Measurements from ENCODE around the gene TGFBR3. TPM values are rescaled to one million over a fixed set of nuclear protein-coding genes. Genes with fewer than 3 reads are reported as not detected.

The TGFBR3 gene
- total and polyA plus RNA-seq, 2 of the 13 experiments (the other 11 are each of a cell fraction or from before 2014, with no cell fraction given) = 76.5 to 195 TPM

DNA sequence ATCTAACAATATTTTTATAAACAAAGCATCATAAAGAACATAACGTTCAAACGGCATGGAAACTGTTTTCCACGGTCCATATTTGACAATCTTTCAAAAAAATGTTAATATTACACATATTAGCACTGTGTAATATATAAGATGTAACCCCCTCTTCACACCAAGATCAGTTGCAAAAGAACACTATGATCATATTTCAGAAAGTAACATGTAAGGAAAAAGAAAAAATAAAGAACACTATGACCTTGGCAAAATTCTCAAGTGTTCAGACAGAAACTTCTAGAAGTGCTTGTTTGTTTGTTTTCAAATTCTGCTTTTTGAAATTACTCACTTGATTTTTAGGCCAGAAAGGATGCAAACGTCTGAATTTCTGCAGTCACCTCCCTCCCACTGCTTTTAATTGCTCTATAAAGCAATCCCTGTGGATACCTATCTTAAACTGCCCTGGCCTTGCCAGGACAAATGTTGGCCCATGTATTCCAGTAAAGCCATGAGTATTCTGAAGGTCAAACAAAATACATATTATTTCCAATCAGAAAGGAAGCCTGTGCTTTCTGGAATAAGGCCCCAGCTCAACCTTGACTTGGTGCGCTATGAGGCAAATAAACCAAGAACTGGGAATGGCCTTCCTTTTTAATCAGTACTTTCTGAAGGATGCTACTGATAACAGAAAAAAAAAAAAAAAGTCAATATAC is 68.6 kb downstream of the TGFBR3 start (continued):
- TF ChIP-seq, protein P1, sequence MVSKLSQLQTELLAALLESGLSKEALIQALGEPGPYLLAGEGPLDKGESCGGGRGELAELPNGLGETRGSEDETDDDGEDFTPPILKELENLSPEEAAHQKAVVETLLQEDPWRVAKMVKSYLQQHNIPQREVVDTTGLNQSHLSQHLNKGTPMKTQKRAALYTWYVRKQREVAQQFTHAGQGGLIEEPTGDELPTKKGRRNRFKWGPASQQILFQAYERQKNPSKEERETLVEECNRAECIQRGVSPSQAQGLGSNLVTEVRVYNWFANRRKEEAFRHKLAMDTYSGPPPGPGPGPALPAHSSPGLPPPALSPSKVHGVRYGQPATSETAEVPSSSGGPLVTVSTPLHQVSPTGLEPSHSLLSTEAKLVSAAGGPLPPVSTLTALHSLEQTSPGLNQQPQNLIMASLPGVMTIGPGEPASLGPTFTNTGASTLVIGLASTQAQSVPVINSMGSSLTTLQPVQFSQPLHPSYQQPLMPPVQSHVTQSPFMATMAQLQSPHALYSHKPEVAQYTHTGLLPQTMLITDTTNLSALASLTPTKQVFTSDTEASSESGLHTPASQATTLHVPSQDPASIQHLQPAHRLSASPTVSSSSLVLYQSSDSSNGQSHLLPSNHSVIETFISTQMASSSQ (IDR thresholded peaks at IDR 0.05; ENCODE audit: low read depth) = no peak
- TF ChIP-seq, protein P1 (CRISPR knock-in tag; IDR thresholded peaks at IDR 0.05; ENCODE audit: borderline replicate concordance) = peak; percentile 73; the same call in 1 of the 2 replicates
- TF ChIP-seq, protein P2, sequence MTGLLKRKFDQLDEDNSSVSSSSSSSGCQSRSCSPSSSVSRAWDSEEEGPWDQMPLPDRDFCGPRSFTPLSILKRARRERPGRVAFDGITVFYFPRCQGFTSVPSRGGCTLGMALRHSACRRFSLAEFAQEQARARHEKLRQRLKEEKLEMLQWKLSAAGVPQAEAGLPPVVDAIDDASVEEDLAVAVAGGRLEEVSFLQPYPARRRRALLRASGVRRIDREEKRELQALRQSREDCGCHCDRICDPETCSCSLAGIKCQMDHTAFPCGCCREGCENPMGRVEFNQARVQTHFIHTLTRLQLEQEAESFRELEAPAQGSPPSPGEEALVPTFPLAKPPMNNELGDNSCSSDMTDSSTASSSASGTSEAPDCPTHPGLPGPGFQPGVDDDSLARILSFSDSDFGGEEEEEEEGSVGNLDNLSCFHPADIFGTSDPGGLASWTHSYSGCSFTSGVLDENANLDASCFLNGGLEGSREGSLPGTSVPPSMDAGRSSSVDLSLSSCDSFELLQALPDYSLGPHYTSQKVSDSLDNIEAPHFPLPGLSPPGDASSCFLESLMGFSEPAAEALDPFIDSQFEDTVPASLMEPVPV (CRISPR knock-in tag; IDR thresholded peaks at IDR 0.05) = no peak
- peak; percentile 22; the same call in 1 of the 2 replicates for TF ChIP-seq BCL6 (CRISPR knock-in tag; IDR thresholded peaks at IDR 0.05)
- TF ChIP-seq, protein P3, sequence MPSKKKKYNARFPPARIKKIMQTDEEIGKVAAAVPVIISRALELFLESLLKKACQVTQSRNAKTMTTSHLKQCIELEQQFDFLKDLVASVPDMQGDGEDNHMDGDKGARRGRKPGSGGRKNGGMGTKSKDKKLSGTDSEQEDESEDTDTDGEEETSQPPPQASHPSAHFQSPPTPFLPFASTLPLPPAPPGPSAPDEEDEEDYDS (CRISPR knock-in tag; IDR thresholded peaks at IDR 0.05) = no peak
- TF ChIP-seq HMG20A (CRISPR knock-in tag; IDR thresholded peaks at IDR 0.05; ENCODE audit: borderline replicate concordance) = peak; percentile 11; the same call in 1 of the 2 replicates
- TF ChIP-seq, protein P4, sequence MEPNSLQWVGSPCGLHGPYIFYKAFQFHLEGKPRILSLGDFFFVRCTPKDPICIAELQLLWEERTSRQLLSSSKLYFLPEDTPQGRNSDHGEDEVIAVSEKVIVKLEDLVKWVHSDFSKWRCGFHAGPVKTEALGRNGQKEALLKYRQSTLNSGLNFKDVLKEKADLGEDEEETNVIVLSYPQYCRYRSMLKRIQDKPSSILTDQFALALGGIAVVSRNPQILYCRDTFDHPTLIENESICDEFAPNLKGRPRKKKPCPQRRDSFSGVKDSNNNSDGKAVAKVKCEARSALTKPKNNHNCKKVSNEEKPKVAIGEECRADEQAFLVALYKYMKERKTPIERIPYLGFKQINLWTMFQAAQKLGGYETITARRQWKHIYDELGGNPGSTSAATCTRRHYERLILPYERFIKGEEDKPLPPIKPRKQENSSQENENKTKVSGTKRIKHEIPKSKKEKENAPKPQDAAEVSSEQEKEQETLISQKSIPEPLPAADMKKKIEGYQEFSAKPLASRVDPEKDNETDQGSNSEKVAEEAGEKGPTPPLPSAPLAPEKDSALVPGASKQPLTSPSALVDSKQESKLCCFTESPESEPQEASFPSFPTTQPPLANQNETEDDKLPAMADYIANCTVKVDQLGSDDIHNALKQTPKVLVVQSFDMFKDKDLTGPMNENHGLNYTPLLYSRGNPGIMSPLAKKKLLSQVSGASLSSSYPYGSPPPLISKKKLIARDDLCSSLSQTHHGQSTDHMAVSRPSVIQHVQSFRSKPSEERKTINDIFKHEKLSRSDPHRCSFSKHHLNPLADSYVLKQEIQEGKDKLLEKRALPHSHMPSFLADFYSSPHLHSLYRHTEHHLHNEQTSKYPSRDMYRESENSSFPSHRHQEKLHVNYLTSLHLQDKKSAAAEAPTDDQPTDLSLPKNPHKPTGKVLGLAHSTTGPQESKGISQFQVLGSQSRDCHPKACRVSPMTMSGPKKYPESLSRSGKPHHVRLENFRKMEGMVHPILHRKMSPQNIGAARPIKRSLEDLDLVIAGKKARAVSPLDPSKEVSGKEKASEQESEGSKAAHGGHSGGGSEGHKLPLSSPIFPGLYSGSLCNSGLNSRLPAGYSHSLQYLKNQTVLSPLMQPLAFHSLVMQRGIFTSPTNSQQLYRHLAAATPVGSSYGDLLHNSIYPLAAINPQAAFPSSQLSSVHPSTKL (CRISPR knock-in tag; IDR thresholded peaks at IDR 0.05) = peak; percentile 55; the same call in 1 of the 2 replicates
- TF ChIP-seq, protein P5, sequence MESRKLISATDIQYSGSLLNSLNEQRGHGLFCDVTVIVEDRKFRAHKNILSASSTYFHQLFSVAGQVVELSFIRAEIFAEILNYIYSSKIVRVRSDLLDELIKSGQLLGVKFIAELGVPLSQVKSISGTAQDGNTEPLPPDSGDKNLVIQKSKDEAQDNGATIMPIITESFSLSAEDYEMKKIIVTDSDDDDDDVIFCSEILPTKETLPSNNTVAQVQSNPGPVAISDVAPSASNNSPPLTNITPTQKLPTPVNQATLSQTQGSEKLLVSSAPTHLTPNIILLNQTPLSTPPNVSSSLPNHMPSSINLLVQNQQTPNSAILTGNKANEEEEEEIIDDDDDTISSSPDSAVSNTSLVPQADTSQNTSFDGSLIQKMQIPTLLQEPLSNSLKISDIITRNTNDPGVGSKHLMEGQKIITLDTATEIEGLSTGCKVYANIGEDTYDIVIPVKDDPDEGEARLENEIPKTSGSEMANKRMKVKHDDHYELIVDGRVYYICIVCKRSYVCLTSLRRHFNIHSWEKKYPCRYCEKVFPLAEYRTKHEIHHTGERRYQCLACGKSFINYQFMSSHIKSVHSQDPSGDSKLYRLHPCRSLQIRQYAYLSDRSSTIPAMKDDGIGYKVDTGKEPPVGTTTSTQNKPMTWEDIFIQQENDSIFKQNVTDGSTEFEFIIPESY (CRISPR knock-in tag; IDR thresholded peaks at IDR 0.05) = peak; percentile 84
- peak; percentile 8; the same call in 1 of the 2 replicates for TF ChIP-seq NR2F6 (IDR thresholded peaks at IDR 0.05)
- TF ChIP-seq NR2F6 (CRISPR knock-in tag; IDR thresholded peaks at IDR 0.05) = no peak
- 0 out of 2 replicates have a peak, but pooled peaks have one; percentile 14 for TF ChIP-seq ZFX (CRISPR knock-in tag; IDR thresholded peaks at IDR 0.05; ENCODE audit: low read depth)
- TF ChIP-seq GATA4 (IDR thresholded peaks at IDR 0.05; ENCODE audit: borderline replicate concordance, low read depth) = 0 out of 2 replicates have a peak, but pooled peaks have one; percentile 48
- peak; percentile 13; the same call in 1 of the 2 replicates for TF ChIP-seq HNF4A (CRISPR knock-in tag; IDR thresholded peaks at IDR 0.05)
- peak; percentile 63 for TF ChIP-seq ISL2 (CRISPR knock-in tag; IDR thresholded peaks at IDR 0.05)
- peak; percentile 78 for TF ChIP-seq MED1 (CRISPR knock-in tag; IDR thresholded peaks at IDR 0.05)
